ENCODE data around the gene SYAP1.

- no peak for TF ChIP-seq TAF1 (IDR thresholded peaks at IDR 0.05; ENCODE audit: borderline replicate concordance, insufficient read depth, low read length)
- no peak for TF ChIP-seq SIN3A (IDR thresholded peaks at IDR 0.05; ENCODE audit: borderline replicate concordance, insufficient read depth, low read length)
- no peak for TF ChIP-seq REST (IDR thresholded peaks at IDR 0.05; ENCODE audit: insufficient read depth in 1 of 2, low read depth in 2 of 2, low read length in 2 of 2)
Observed at GRCh38 chrX:16733013-16733412, 13.6 kb downstream of the SYAP1 start.
